WTC11 (cell line): ENCODE measurements around the gene HAP1. TPM values are rescaled to one million over a fixed set of nuclear protein-coding genes. Genes with fewer than 3 reads are reported as not detected.
A peak's percentile ranks its signal among the peaks of the same experiment; 100 is the strongest.

Experiments
- ATAC-seq: fragments of 200-7000 bp; cut with Tn5 transposase; 2 replicates; pipeline ENCODE4 v1.10.0; 2021; ENCODE audit warnings: mild to moderate bottlenecking, moderate library complexity
- CTCF ChIA-PET: fragments of 300-600 bp; sonication (Branson Sonifier 250); formaldehyde crosslinking; loops from one replicate; lab custom pipeline; 2021; ENCODE audit warnings: antibody characterized with exemption; lab: Charles Lee
- POLR2A ChIA-PET: fragments of 350-600 bp; sonication (Branson Sonifier 250); formaldehyde crosslinking; loops from one replicate; lab custom pipeline; 2021; ENCODE audit warnings: antibody characterized with exemption; lab: Charles Lee
- DNase-seq: peaks from one replicate; pipeline ENCODE4 v3.0.0; 2021; ENCODE audit warnings: low spot score
- H3K27ac Mint-ChIP-seq: 2 replicates; pipeline ENCODE4 v1.8.0; 2021; ENCODE audit warnings: mixed read lengths
- H3K27me3 Mint-ChIP-seq: 2 replicates; pipeline ENCODE4 v1.8.0; 2021; ENCODE audit warnings: low read depth, mild to moderate bottlenecking, moderate library complexity, mixed read lengths
- H3K36me3 Mint-ChIP-seq: 2 replicates; pipeline ENCODE4 v1.8.0; 2021; ENCODE audit warnings: mixed read lengths
- H3K4me1 Mint-ChIP-seq: 2 replicates; pipeline ENCODE4 v1.8.0; 2022; ENCODE audit warnings: mixed read lengths
- H3K4me3 Mint-ChIP-seq: 2 replicates; pipeline ENCODE4 v1.8.0; 2021; ENCODE audit warnings: mild to moderate bottlenecking, moderate library complexity, mixed read lengths
- H3K9me3 Mint-ChIP-seq: 2 replicates; pipeline ENCODE4 v1.8.0; 2021; ENCODE audit warnings: mixed read lengths
- AR ChIP-seq: fragments of 250-450 bp; sonication (Bioruptor Pico); IDR thresholded peaks from 2 replicates; pipeline ENCODE4 v1.9.0; 2021; ENCODE audit warnings: mild to moderate bottlenecking
- ATF1 ChIP-seq: sonication (generic); formaldehyde crosslinking; IDR thresholded peaks from 2 replicates; pipeline ENCODE4 v1.8.1; 2023; ENCODE audit warnings: mild to moderate bottlenecking, moderate library complexity, missing genetic modification reagents
- CDX4 ChIP-seq: fragments of 250-450 bp; sonication (Bioruptor Pico); IDR thresholded peaks from 2 replicates; pipeline ENCODE4 v1.9.0; 2021; ENCODE audit warnings: moderate library complexity, mild to moderate bottlenecking, inconsistent platforms, borderline replicate concordance
- CTCF ChIP-seq: fragments of 200-600 bp; IDR thresholded peaks from 2 replicates; pipeline ENCODE4 v1.8.0; 2022; ENCODE audit warnings: antibody characterized with exemption
- EMX1 ChIP-seq: fragments of 250-450 bp; sonication (Bioruptor Pico); IDR thresholded peaks from 2 replicates; pipeline ENCODE4 v1.8.0; 2021; ENCODE audit warnings: mild to moderate bottlenecking
- ERG ChIP-seq: fragments of 250-450 bp; sonication (Bioruptor Pico); IDR thresholded peaks from 2 replicates; pipeline ENCODE4 v1.8.0; 2021; ENCODE audit warnings: mild to moderate bottlenecking
- KAT7 ChIP-seq: sonication (generic); formaldehyde crosslinking; IDR thresholded peaks from 2 replicates; pipeline ENCODE4 v1.8.1; 2023; ENCODE audit warnings: missing genetic modification reagents, mild to moderate bottlenecking, borderline replicate concordance
- PREB ChIP-seq: sonication (generic); formaldehyde crosslinking; IDR thresholded peaks from 2 replicates; pipeline ENCODE4 v1.8.1; 2022; ENCODE audit warnings: mild to moderate bottlenecking, missing genetic modification reagents, moderate library complexity, borderline replicate concordance
- PRRX2 ChIP-seq: fragments of 250-450 bp; sonication (Bioruptor Pico); IDR thresholded peaks from 2 replicates; pipeline ENCODE4 v1.8.0; 2021; ENCODE audit warnings: mild to moderate bottlenecking
- SMAD3 ChIP-seq: sonication (generic); formaldehyde crosslinking; IDR thresholded peaks from 2 replicates; pipeline ENCODE4 v1.8.0; 2022; ENCODE audit warnings: missing genetic modification reagents, mild to moderate bottlenecking, borderline replicate concordance
- SOX15 ChIP-seq: fragments of 250-450 bp; sonication (Bioruptor Pico); IDR thresholded peaks from 2 replicates; pipeline ENCODE4 v1.9.0; 2021; ENCODE audit warnings: mild to moderate bottlenecking
- STAT6 ChIP-seq: sonication (generic); formaldehyde crosslinking; conservative IDR thresholded peaks from 2 replicates; pipeline ENCODE4 v1.8.1; 2023; ENCODE audit warnings: mild to moderate bottlenecking, low read depth, missing genetic modification reagents, moderate library complexity
- ZMAT4 ChIP-seq: fragments of 250-450 bp; sonication (Bioruptor Pico); IDR thresholded peaks from 2 replicates; pipeline ENCODE4 v1.9.0; 2021; ENCODE audit warnings: mild to moderate bottlenecking
- ZNF416 ChIP-seq: fragments of 250-450 bp; sonication (Bioruptor Pico); IDR thresholded peaks from 2 replicates; pipeline ENCODE4 v1.9.0; 2021; ENCODE audit warnings: mild to moderate bottlenecking, inconsistent platforms
- ZNF425 ChIP-seq: fragments of 250-450 bp; sonication (Bioruptor Pico); conservative IDR thresholded peaks from 2 replicates; pipeline ENCODE4 v1.9.0; 2021; ENCODE audit warnings: mild to moderate bottlenecking
- ZNF532 ChIP-seq: fragments of 250-450 bp; sonication (Bioruptor Pico); IDR thresholded peaks from 2 replicates; pipeline ENCODE4 v1.9.0; 2021; ENCODE audit warnings: mild to moderate bottlenecking, borderline replicate concordance
- ZNF671 ChIP-seq: fragments of 250-450 bp; sonication (Bioruptor Pico); IDR thresholded peaks from 2 replicates; pipeline ENCODE4 v1.8.0; 2021; ENCODE audit warnings: mild to moderate bottlenecking
- total RNA-seq: library from RNA; stranded (reverse); gene quantifications from 3 replicates; pipeline ENCODE4 v1.2.3, GENCODE V29; 2021

The HAP1 gene
- total RNA-seq, 1 experiment from 2014 or later, result 4.4 TPM

GRCh38 chr17:41692722-41693521 is 41.5 kb downstream of the HAP1 start:
- peaks cover 2% of the 10 kb centered on the region; the same call in 1 of the 2 replicates for H3K27me3 Mint-ChIP-seq
- DNase-seq (no peak), ATAC-seq (no peak)
- no peaks in the 10 kb centered on the region for H3K9me3 Mint-ChIP-seq
- POLR2A ChIA-PET, result interaction anchor here (0.6 to 5.1 kb wide), 2 partner anchors 14 to 69 kb away, joined by 4 to 42 read pairs; no protein-coding TSS in a partner anchor
- H3K4me3 Mint-ChIP-seq, result no peak overlapping the region
- peaks cover 12% of the 10 kb centered on the region for H3K4me1 Mint-ChIP-seq
- H3K36me3 Mint-ChIP-seq, result peaks cover 40% of the 10 kb centered on the region
- no peak overlapping the region for H3K27ac Mint-ChIP-seq
- CTCF ChIA-PET, result interaction anchor here (1.2 to 2.0 kb wide), 2 partner anchors 13 kb away, joined by 4 read pairs; no protein-coding TSS in a partner anchor
- TF ChIP-seq ZNF425 (CRISPR knock-in tag) (peak; percentile 75), STAT6 (CRISPR knock-in tag) (no peak), ZNF532 (CRISPR knock-in tag) (peak; percentile 17; the same call in 1 of the 2 replicates), ZMAT4 (CRISPR knock-in tag) (peak; percentile 49; the same call in 1 of the 2 replicates), ZNF671 (CRISPR knock-in tag) (peak; percentile 52; the same call in 1 of the 2 replicates), CTCF (no peak), ZNF416 (peak; percentile 23; the same call in 1 of the 2 replicates), CDX4 (CRISPR knock-in tag) (no peak), EMX1 (CRISPR knock-in tag) (peak; percentile 83), KAT7 (CRISPR knock-in tag) (no peak), AR (peak; percentile 80; the same call in 1 of the 2 replicates), PRRX2 (CRISPR knock-in tag) (peak; percentile 85), ERG (CRISPR knock-in tag) (peak; percentile 70), SMAD3 (CRISPR knock-in tag) (no peak), SOX15 (CRISPR knock-in tag) (no peak), PREB (0 out of 2 replicates have a peak, but pooled peaks have one; percentile 53), ATF1 (no peak)
